Upper lobe of left lung (tissue), 6 donors: Measurements from ENCODE around the gene CLRN3. TPM values are rescaled to one million over a fixed set of nuclear protein-coding genes. Genes with fewer than 3 reads are reported as not detected.

ENCODE experiments used
- ATAC-seq, 2 donors: fragments of 200-7000 bp; cut with Tn5 transposase; one replicate each; pipeline ENCODE4 v1.9.1; 2022; ENCODE audit warnings: mild to moderate bottlenecking in 2 of 2, moderate library complexity in 2 of 2; ENCODE audit not compliant: low FRiP score in 2 of 2
- DNase-seq, 2 donors: peaks; one replicate each; pipeline ENCODE4 v3.0.0-alpha.2; 2019 to 2020
- H3K27ac ChIP-seq, 4 donors: fragments of 200-600 bp; sonication (generic); one replicate each; pipeline ENCODE4 v1.5.1; 2016 to 2019
- H3K27me3 ChIP-seq, 4 donors: fragments of 200-600 bp; sonication (generic); one replicate each; pipeline ENCODE4 v1.5.1; 2017 to 2019
- H3K36me3 ChIP-seq, 4 donors: fragments of 200-600 bp; sonication (generic); one replicate each; pipeline ENCODE4 v1.5.1; 2016 to 2019
- H3K4me1 ChIP-seq, 4 donors: fragments of 200-600 bp; sonication (generic); one replicate each; pipeline ENCODE4 v1.5.1; 2018 to 2019
- H3K4me3 ChIP-seq, 4 donors: fragments of 200-600 bp; sonication (generic); one replicate each; pipeline ENCODE4 v1.5.1; 2017 to 2019; ENCODE audit warnings: mild to moderate bottlenecking in 2 of 4, moderate library complexity in 1 of 4
- H3K9me3 ChIP-seq, 4 donors: fragments of 200-600 bp; sonication (generic); one replicate each; pipeline ENCODE4 v1.5.1; 2018 to 2019
- CTCF ChIP-seq, 6 experiments: fragments of 450-650 bp in 4 of 6; fragments of 200-600 bp in 2 of 6; sonication (generic) in 2 of 6; IDR thresholded peaks; one replicate each; pipeline ENCODE4 v1.5.1; 2016 to 2019; ENCODE audit warnings: antibody characterized with exemption in 6 of 6
- EP300 ChIP-seq, 4 donors: sonication (generic); formaldehyde crosslinking; IDR thresholded peaks; one replicate each; pipeline ENCODE4 v1.5.1; 2017; ENCODE audit warnings: antibody characterized with exemption in 4 of 4, control low read depth in 2 of 4
- POLR2A ChIP-seq, 4 donors: fragments of 450-650 bp; IDR thresholded peaks; one replicate each; pipeline ENCODE4 v1.5.1; 2016 to 2017; ENCODE audit warnings: antibody characterized with exemption in 4 of 4, mild to moderate bottlenecking in 2 of 4
- POLR2AphosphoS5 ChIP-seq, 2 donors: sonication (generic); formaldehyde crosslinking; IDR thresholded peaks; one replicate each; pipeline ENCODE4 v1.5.1; 2017; ENCODE audit warnings: antibody characterized with exemption in 2 of 2
- WGBS, 2 donors: methylation state at CpG; one replicate each; pipeline ENCODE4 v1.1.5; 2017 to 2018; 5-methylcytosine and 5-hydroxymethylcytosine counted together
- total RNA-seq, 6 donors: library from RNA; depleted of rRNA in 4 of 6; stranded (reverse); fragments of >200 nt in 4 of 6; gene quantifications; one replicate each; pipeline versions ENCODE4 v1.1.0 to v1.2.1, GENCODE V29; 2016 to 2021
- donor health status: DM: no; HTN: no; CAD: no; lungs with moderate emphysema.
- donor health status: DM: no; HTN: yes; CAD: no; lungs with severe emphysema.

CLRN3 gene
- total RNA-seq, 6 donors from 2014 or later = 0.37 to 0.49 TPM; not detected in 4

DNA sequence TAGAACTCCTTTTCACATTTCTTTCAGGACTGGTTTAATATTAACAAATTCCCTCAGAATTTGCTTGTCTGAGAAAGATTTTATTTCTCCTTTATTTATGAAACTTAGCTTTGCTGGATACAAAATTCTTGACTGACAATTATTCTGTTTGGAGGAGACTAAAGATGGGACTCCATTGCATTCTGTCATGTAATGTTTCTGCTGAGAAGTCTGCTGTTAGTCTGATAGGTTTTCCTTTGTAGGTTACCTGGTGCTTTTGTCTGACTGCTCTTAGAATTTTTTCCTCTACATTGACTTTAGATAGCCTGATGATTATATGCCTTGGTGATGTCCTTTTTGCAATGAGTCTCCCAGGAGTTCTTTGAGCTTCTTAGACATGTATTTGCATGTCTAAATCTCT lies 23.4 kb downstream of the CLRN3 start:
- Histone ChIP-seq H3K36me3 (no peaks in the 10 kb centered on the region), H3K27ac (no peak overlapping the region), H3K9me3 (peaks cover 0 to 6% (median 0%) of the 10 kb centered on the region in 4 donors), H3K4me1 (no peaks in the 10 kb centered on the region), H3K27me3 (no peaks in the 10 kb centered on the region), H3K4me3 (no peak overlapping the region)
- no peak for ATAC-seq
- no peak for DNase-seq
- no peak for TF ChIP-seq EP300 (IDR thresholded peaks at IDR 0.05)

DNA sequence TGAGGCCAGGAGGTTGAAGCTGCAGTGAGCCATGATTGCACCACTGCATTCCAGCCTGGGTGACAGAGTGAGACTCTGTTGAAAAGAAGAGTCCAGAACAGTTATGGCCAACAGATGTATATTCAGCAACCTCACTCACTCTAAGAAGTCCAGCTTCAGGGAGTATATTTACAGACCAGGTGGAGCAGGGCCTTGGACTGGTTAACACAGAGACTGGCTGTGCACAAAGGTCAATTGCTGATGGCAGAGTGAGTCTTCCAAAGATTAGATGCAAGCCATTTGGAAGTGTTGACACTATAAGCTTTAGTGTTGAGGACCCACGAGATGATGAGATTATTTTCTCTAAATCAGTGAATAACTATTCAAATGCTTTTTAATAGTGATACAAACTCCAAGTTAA lies 24.9 kb downstream of the CLRN3 start:
- no peak for ATAC-seq
- peaks cover 0 to 6% (median 4%) of the 10 kb centered on the region in 4 donors for H3K9me3 ChIP-seq
- H3K27ac ChIP-seq = no peak overlapping the region
- no peaks in the 10 kb centered on the region for H3K36me3 ChIP-seq
- DNase-seq = no peak
- no peak for TF ChIP-seq POLR2AphosphoS5 (IDR thresholded peaks at IDR 0.05)
- TF ChIP-seq POLR2A (IDR thresholded peaks at IDR 0.05) = no peak
- no peak for TF ChIP-seq EP300 (IDR thresholded peaks at IDR 0.05)
- TF ChIP-seq CTCF (IDR thresholded peaks at IDR 0.05) = no peak
- no peaks in the 10 kb centered on the region for H3K27me3 ChIP-seq
- H3K4me3 ChIP-seq = no peak overlapping the region
- H3K4me1 ChIP-seq = no peaks in the 10 kb centered on the region
- 63 to 88% methylated on average over 1 of the region's 1 CpG for WGBS, 2 donors

DNA sequence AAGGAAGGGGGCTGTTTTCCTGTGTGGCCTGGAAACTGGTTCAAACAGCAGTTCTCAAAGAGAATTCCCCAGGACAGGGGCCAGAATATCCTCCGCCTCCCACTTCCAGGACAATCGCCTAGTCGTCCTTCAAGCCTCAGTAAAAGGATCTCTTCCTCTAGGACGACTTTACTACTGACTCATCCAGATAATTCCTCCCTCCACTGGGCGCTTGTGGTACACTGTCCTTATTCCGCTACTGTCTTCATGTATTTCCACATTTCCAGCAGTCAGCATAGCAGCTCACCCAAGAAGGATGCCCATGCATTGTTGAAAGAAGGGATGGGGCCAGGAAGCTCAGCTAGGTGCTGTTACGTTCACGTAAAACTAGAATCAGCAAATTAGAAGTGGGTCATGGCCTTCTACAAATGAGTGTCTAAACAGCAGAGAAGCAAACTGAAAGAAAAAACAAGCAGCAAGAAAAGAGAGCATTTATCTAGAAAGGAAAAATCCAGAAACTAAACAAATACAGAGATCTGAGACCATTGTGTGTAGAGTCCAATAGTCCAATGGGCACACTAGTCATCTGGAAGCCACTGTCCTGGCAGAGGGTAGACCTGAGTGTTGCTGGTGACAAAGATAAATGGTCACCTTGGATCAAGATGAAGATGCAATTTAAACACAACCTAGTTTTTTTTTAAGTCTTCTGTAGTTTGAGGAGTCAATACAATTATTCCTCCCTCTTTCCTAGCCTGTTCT lies 26.3 kb downstream of the CLRN3 start:
- H3K27me3 ChIP-seq = no peaks in the 10 kb centered on the region
- no peak for DNase-seq
- no peak overlapping the region for H3K27ac ChIP-seq
- TF ChIP-seq EP300 (IDR thresholded peaks at IDR 0.05) (no peak), POLR2AphosphoS5 (IDR thresholded peaks at IDR 0.05) (no peak), CTCF (IDR thresholded peaks at IDR 0.05) (no peak), POLR2A (IDR thresholded peaks at IDR 0.05) (no peak)
- ATAC-seq = no peak
- peaks cover 0 to 6% (median 4%) of the 10 kb centered on the region in 4 donors for H3K9me3 ChIP-seq
- WGBS, 2 donors = 80 to 81% methylated on average over 8 of the region's 8 CpGs
- no peak overlapping the region for H3K4me3 ChIP-seq
- H3K36me3 ChIP-seq = no peaks in the 10 kb centered on the region
- no peaks in the 10 kb centered on the region for H3K4me1 ChIP-seq

DNA sequence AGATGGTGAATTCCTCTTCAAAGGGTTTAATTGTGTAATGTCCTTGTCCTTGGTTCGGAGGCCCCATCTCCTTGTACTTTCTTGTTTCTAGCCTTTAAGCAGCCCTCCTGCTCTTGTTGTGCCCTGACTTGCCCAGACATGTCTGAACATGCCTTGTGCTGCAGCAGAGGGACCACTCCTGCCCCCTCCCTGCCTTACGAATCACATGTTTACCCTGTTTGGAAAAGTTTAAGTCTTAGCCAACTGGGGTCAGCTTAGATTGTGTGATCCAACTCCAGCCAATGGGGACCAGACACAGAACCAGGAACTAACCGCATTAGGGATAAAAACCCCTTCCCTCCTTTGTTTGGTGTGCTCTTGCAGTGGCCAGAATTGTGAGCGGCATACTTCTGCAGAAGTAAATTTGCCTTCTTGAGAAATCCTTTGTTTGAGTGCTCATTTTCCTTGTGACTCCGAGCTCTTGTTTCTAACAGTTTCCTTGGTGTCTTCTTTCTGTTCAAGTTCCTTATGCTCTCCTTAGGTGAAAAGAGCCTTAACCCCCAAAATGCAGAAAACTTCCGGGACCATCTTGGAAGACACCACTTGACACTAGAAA lies 29.4 kb downstream of the CLRN3 start:
- Histone ChIP-seq H3K27ac (no peak overlapping the region), H3K9me3 (peaks cover 0 to 6% (median 1%) of the 10 kb centered on the region in 4 donors), H3K36me3 (no peaks in the 10 kb centered on the region), H3K4me3 (no peak overlapping the region), H3K27me3 (no peaks in the 10 kb centered on the region), H3K4me1 (no peaks in the 10 kb centered on the region)
- DNase-seq (no peak), ATAC-seq (no peak)
- 81 to 92% methylated on average over 6 of the region's 6 CpGs for WGBS, 2 donors
- TF ChIP-seq EP300 (IDR thresholded peaks at IDR 0.05) (no peak), POLR2A (IDR thresholded peaks at IDR 0.05) (no peak), CTCF (IDR thresholded peaks at IDR 0.05) (no peak), POLR2AphosphoS5 (IDR thresholded peaks at IDR 0.05) (no peak)

GRCh38 chr10:127860592-127860991 lies 32.1 kb downstream of the CLRN3 start:
- peaks cover 0 to 6% (median 1%) of the 10 kb centered on the region in 4 donors for H3K9me3 ChIP-seq
- H3K27ac ChIP-seq = no peak overlapping the region
- H3K27me3 ChIP-seq = no peaks in the 10 kb centered on the region
- ATAC-seq (no peak), DNase-seq (no peak)
- H3K36me3 ChIP-seq = no peaks in the 10 kb centered on the region
- 90 to 92% methylated on average over 6 of the region's 6 CpGs for WGBS, 2 donors
- no peak for TF ChIP-seq CTCF (IDR thresholded peaks at IDR 0.05)
- TF ChIP-seq POLR2A (IDR thresholded peaks at IDR 0.05) = no peak
- no peak for TF ChIP-seq EP300 (IDR thresholded peaks at IDR 0.05)
- TF ChIP-seq POLR2AphosphoS5 (IDR thresholded peaks at IDR 0.05) = no peak
- H3K4me3 ChIP-seq = no peak overlapping the region
- H3K4me1 ChIP-seq = no peaks in the 10 kb centered on the region
